ENCODE measurements around the gene ITGB5. TPM values are rescaled to one million over a fixed set of nuclear protein-coding genes. Genes with fewer than 3 reads are reported as not detected.

The ITGB5 gene
- total and polyA plus RNA-seq, 2 experiments from 2014 or later = 103 to 109 TPM

- H3K4me1 ChIP-seq (ENCODE audit: insufficient read depth) = no peaks in the 10 kb centered on the region
- H3K4me3 ChIP-seq = no peak overlapping the region
- 93% methylated on average over 6 of the region's 6 CpGs for WGBS (ENCODE audit: low lambda C conversion rate, missing lambda C conversion rate)
- H3K9me3 ChIP-seq (ENCODE audit: low read depth) = no peaks in the 10 kb centered on the region
- no peak overlapping the region for H2AFZ ChIP-seq
- H3K36me3 ChIP-seq (replicated peaks; ENCODE audit: insufficient read depth, low read depth) = no peaks in the 10 kb centered on the region
- H3K27me3 ChIP-seq = no peaks in the 10 kb centered on the region
- no peaks in the 10 kb centered on the region for H4K20me1 ChIP-seq (ENCODE audit: insufficient read depth, poor library complexity, severe bottlenecking)
- no peak overlapping the region for H3K4me2 ChIP-seq
- H3K27ac ChIP-seq = no peak overlapping the region
- H3K9me2 ChIP-seq (replicated peaks; ENCODE audit: insufficient read depth) = no peaks in the 10 kb centered on the region
- peaks cover 10% of the 10 kb centered on the region for H3K79me2 ChIP-seq
- DNase-seq (ENCODE audit: low spot score) = no peak
- TF ChIP-seq CTCF (IDR thresholded peaks at IDR 0.05; ENCODE audit: poor library complexity) (no peak), EZH2 (IDR thresholded peaks at IDR 0.05; ENCODE audit: borderline replicate concordance) (no peak), EZH2phosphoT487 (IDR thresholded peaks at IDR 0.05; ENCODE audit: low read depth, severe bottlenecking, unreplicated experiment) (no peak)
Measured at GRCh38 chr3:124741027-124741426, 146.1 kb downstream of the ITGB5 start.

GRCh38 chr3:124731760-124732159 lies 155.4 kb downstream of the ITGB5 start:
- peaks cover 56% of the 10 kb centered on the region for H3K79me2 ChIP-seq
- no peak overlapping the region for H2AFZ ChIP-seq
- peaks cover 12% of the 10 kb centered on the region for H3K4me1 ChIP-seq (ENCODE audit: insufficient read depth)
- H3K27me3 ChIP-seq = no peaks in the 10 kb centered on the region
- H3K36me3 ChIP-seq (replicated peaks; ENCODE audit: insufficient read depth, low read depth) = no peaks in the 10 kb centered on the region
- H3K4me3 ChIP-seq = no peak overlapping the region
- DNase-seq (ENCODE audit: low spot score) = no peak
- no peaks in the 10 kb centered on the region for H3K9me3 ChIP-seq (ENCODE audit: low read depth)
- no peak overlapping the region for H3K27ac ChIP-seq
- TF ChIP-seq CTCF (IDR thresholded peaks at IDR 0.05; ENCODE audit: poor library complexity) = no peak
- peaks cover 4% of the 10 kb centered on the region for H4K20me1 ChIP-seq (ENCODE audit: insufficient read depth, poor library complexity, severe bottlenecking)
- 95% methylated on average over 4 of the region's 4 CpGs for WGBS (ENCODE audit: low lambda C conversion rate, missing lambda C conversion rate)
- H3K9me2 ChIP-seq (replicated peaks; ENCODE audit: insufficient read depth) = no peaks in the 10 kb centered on the region
- H3K4me2 ChIP-seq = peak overlapping the region; percentile 89

GRCh38 chr3:124730941-124731297 lies 156.2 kb downstream of the ITGB5 start:
- peaks cover 4% of the 10 kb centered on the region for H4K20me1 ChIP-seq (ENCODE audit: insufficient read depth, poor library complexity, severe bottlenecking)
- DNase-seq (ENCODE audit: low spot score) = no peak
- H2AFZ ChIP-seq = peak overlapping the region; percentile 79
- peak overlapping the region; percentile 91 for H3K27ac ChIP-seq
- peaks cover 12% of the 10 kb centered on the region for H3K4me1 ChIP-seq (ENCODE audit: insufficient read depth)
- no peaks in the 10 kb centered on the region for H3K36me3 ChIP-seq (replicated peaks; ENCODE audit: insufficient read depth, low read depth)
- TF ChIP-seq EZH2 (IDR thresholded peaks at IDR 0.05; ENCODE audit: borderline replicate concordance) (no peak), EZH2phosphoT487 (IDR thresholded peaks at IDR 0.05; ENCODE audit: low read depth, severe bottlenecking, unreplicated experiment) (no peak), CTCF (IDR thresholded peaks at IDR 0.05; ENCODE audit: poor library complexity) (no peak)
- peaks cover 51% of the 10 kb centered on the region for H3K79me2 ChIP-seq
- peak overlapping the region; percentile 62 for H3K4me3 ChIP-seq
- 23% methylated on average over 13 of the region's 13 CpGs for WGBS (ENCODE audit: low lambda C conversion rate, missing lambda C conversion rate)
- no peaks in the 10 kb centered on the region for H3K9me3 ChIP-seq (ENCODE audit: low read depth)
- no peaks in the 10 kb centered on the region for H3K9me2 ChIP-seq (replicated peaks; ENCODE audit: insufficient read depth)
- peak overlapping the region; percentile 89 for H3K4me2 ChIP-seq
- no peaks in the 10 kb centered on the region for H3K27me3 ChIP-seq

All from hepatocyte (in vitro differentiated cells).